Mucosa of descending colon (tissue), 3 donors: ENCODE results near the gene CFAP47. TPM values are rescaled to one million over a fixed set of nuclear protein-coding genes. Genes with fewer than 3 reads are reported as not detected.

Source experiments
- ATAC-seq: fragments of 200-7000 bp; cut with Tn5 transposase; one replicate; pipeline ENCODE4 v1.9.1; 2020; ENCODE audit warnings: mild to moderate bottlenecking, moderate library complexity
- DNase-seq, 3 donors: peaks; one replicate each; pipeline ENCODE4 v3.0.0-alpha.2; 2020
- H3K36me3 ChIP-seq: fragments of 200-600 bp; one replicate; pipeline ENCODE4 v1.8.0; 2021; ENCODE audit warnings: low read depth, mild to moderate bottlenecking
- H3K4me1 ChIP-seq: fragments of 200-600 bp; one replicate; pipeline ENCODE4 v1.8.0; 2021; ENCODE audit warnings: low read depth, mild to moderate bottlenecking
- H3K4me3 ChIP-seq: fragments of 200-600 bp; one replicate; pipeline ENCODE4 v1.8.0; 2021; ENCODE audit warnings: mild to moderate bottlenecking
- H3K9me3 ChIP-seq: fragments of 200-600 bp; one replicate; pipeline ENCODE4 v1.8.0; 2021; ENCODE audit warnings: mild to moderate bottlenecking
- intact Hi-C, 2 donors: fragments of 100-400 bp; cut with DNase I in 1 of 2; cut with micrococcal nuclease in 1 of 2; formaldehyde crosslinking; loops; one replicate each; pipeline versions ENCODE4 v1.11.0 to v1.11.1; 2022; cut with DNase I, micrococcal nuclease
- total RNA-seq, 3 donors: library from RNA; stranded (reverse); fragmentation: NEBNext Ultra II Directional in 2 of 3; extraction: Animal tissue kit (Norgen Biotek cat#: 25700) in 2 of 3; gene quantifications; one replicate each; pipeline versions ENCODE4 v1.2.1 to v1.2.4, GENCODE V29; 2021 to 2023
- TF ChIP-seq, protein P1 (sequence below): fragments of 200-600 bp; IDR thresholded peaks from one replicate; pipeline ENCODE4 v1.8.0; 2022; ENCODE audit warnings: antibody characterized with exemption, mild to moderate bottlenecking
- donor health status: DM: no; HTN: no; CAD: no; lungs with moderate emphysema.
- donor health status: DM: no; HTN: no; CAD: no.
- donor health status: DM: no; HTN: yes; CAD: no.

CFAP47 gene
- total RNA-seq, 3 donors from 2014 or later: not detected

DNA sequence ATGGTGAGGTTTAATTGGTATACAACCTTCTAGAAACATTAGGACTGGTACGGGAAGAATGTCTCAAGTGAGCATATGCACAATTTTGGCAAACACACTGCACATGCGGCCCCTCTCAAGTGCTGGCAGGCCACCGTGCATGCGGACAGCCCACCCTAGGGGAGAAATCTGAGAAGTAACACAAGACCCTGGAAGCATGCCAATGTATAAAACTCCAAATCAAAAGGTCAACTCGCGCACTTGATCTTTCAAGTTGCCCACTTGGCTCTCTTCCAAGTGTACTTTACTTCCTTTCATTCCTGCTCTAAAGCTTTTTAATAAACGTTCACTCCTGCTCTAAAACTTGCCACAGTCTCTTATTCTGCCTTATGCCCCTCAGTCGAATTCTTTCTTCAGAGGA is 488.3 kb downstream of the CFAP47 start:
- DNase-seq (no peak), ATAC-seq (no peak)
- no peaks in the 10 kb centered on the region for H3K4me1 ChIP-seq
- TF ChIP-seq, protein P1, sequence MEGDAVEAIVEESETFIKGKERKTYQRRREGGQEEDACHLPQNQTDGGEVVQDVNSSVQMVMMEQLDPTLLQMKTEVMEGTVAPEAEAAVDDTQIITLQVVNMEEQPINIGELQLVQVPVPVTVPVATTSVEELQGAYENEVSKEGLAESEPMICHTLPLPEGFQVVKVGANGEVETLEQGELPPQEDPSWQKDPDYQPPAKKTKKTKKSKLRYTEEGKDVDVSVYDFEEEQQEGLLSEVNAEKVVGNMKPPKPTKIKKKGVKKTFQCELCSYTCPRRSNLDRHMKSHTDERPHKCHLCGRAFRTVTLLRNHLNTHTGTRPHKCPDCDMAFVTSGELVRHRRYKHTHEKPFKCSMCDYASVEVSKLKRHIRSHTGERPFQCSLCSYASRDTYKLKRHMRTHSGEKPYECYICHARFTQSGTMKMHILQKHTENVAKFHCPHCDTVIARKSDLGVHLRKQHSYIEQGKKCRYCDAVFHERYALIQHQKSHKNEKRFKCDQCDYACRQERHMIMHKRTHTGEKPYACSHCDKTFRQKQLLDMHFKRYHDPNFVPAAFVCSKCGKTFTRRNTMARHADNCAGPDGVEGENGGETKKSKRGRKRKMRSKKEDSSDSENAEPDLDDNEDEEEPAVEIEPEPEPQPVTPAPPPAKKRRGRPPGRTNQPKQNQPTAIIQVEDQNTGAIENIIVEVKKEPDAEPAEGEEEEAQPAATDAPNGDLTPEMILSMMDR: no peak
- no peak overlapping the region for H3K4me3 ChIP-seq
- no peaks in the 10 kb centered on the region for H3K9me3 ChIP-seq
- no peaks in the 10 kb centered on the region for H3K36me3 ChIP-seq
- intact Hi-C loops: no loop called here

DNA sequence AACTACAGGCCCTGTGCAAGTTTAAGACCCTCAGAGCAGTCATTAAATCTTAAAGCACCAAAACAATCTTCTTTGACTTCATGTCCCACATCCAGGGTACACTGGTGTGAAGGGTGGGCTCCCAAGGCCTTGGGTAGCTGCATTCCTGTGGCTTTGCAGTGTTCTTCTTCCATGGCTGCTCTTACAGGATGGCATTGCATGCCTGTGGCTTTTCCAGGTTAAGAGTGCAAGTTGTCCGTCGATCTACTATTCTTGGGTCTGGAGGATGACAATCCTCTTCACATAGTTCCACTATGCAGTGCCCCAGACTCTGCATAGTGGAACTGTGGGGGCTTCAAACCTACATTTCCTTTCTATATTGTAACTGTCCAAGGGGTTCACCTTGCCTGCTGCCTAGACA is 494.5 kb downstream of the CFAP47 start:
- DNase-seq (no peak), ATAC-seq (no peak)
- Histone ChIP-seq H3K36me3 (no peaks in the 10 kb centered on the region), H3K4me1 (no peaks in the 10 kb centered on the region), H3K9me3 (no peaks in the 10 kb centered on the region), H3K4me3 (no peak overlapping the region)
- intact Hi-C loops: no loop called here
- TF ChIP-seq, protein P1: no peak

DNA sequence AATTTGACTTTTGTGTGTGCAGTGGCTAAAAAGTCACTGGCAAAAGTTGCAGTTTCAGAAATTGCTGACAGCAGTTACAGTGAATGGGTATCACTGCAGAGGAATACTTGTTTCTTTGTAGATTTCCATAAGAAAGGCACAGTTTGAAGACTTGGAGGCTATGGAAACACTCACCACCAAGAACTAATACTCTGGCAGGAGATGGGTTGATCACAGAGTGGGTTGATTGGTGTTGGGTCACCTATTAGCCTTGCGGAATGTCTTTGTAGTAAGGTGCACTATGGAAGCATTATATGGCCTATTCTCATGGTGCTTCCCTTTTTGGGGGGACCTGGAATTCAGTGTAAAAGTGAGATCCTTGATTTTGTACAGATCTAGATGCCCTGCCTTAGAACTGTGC is 502.8 kb downstream of the CFAP47 start:
- ATAC-seq: no peak

DNA sequence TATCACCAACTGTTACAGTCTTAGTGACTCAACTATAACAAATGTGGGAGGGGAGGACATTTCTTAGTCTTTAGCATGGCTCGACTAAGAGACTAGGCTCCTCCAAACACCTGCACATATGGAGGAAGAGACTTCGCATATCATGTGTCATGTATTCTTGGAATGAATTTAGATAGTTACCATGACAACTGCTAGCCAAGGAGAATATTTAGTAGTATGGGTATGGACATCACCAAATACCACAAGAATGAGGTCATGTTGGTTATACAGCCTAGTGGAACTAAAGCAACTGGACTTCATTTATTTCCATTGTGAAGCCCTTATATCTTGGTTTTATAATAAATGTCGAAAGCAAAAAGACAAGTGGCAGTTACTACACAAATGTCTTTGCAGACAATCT is 512.3 kb downstream of the CFAP47 start:
- Histone ChIP-seq H3K4me1 (no peaks in the 10 kb centered on the region), H3K4me3 (no peak overlapping the region), H3K9me3 (no peaks in the 10 kb centered on the region), H3K36me3 (no peaks in the 10 kb centered on the region)
- DNase-seq (no peak), ATAC-seq (no peak)
- TF ChIP-seq, protein P1: no peak
- intact Hi-C loops: no loop called here

More for the DNA sequence above, 502.8 kb downstream of the CFAP47 start:
- no peak for DNase-seq
- H3K4me3 ChIP-seq: no peak overlapping the region
- no peaks in the 10 kb centered on the region for H3K9me3 ChIP-seq
- intact Hi-C loops: no loop called here
- H3K36me3 ChIP-seq: no peaks in the 10 kb centered on the region
- TF ChIP-seq, protein P1: no peak
- H3K4me1 ChIP-seq: no peaks in the 10 kb centered on the region

DNA sequence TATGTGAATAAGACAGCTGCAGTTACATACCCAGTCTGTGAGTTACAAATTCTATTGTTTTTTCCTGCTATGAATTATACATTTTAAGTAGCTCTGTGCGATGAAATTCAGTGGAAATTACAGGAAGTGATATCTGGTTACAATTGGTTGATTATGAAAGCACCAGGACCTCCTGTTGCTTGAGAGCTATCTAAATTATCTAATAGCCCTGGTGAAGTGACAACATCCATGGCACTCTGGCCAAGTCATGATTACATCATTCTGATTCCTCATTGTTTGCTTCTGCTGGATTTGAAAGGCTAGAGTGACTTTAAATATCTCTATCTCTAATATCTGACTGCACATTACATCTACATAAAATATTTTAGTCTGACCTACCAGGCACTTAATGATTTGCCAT is 515.0 kb downstream of the CFAP47 start:
- Histone ChIP-seq H3K4me1 (no peaks in the 10 kb centered on the region), H3K36me3 (no peaks in the 10 kb centered on the region), H3K4me3 (no peak overlapping the region), H3K9me3 (no peaks in the 10 kb centered on the region)
- ATAC-seq: no peak
- TF ChIP-seq, protein P1: no peak
- DNase-seq: no peak
- intact Hi-C loops: no loop called here

Other genes starting within 250 kb of the CFAP47 start
- not detected for gene MAGEB16, start 121.4 kb upstream of the CFAP47 start, total RNA-seq